Measurements from ENCODE around the gene ROBO4.

- TF ChIP-seq CTCF (IDR thresholded peaks at IDR 0.05; ENCODE audit: low read depth, low read length, poor library complexity, severe bottlenecking) (no peak), EZH2phosphoT487 (IDR thresholded peaks at IDR 0.05; ENCODE audit: borderline replicate concordance, low read length) (no peak)
Observed at GRCh38 chr11:124864892-124865180, 32.8 kb downstream of the ROBO4 start.
